SU-DHL-6 (cell line): ENCODE results near the gene PRXL2A.
A peak's percentile ranks its signal among the peaks of the same experiment; 100 is the strongest.

ENCODE experiments used
- H2AFZ ChIP-seq: fragments of 200-600 bp; sonication (generic); 2 replicates; pipeline ENCODE4 v1.6.1; 2014; ENCODE audit warnings: low read depth, mild to moderate bottlenecking, moderate library complexity, mixed read lengths, antibody characterized with exemption, low read length; ENCODE audit not compliant: severe bottlenecking
- H3F3A ChIP-seq: fragments of 200-600 bp; shearing (Covaris generic); 2 replicates; pipeline ENCODE4 v1.6.0; 2016; ENCODE audit warnings: antibody characterized with exemption, mild to moderate bottlenecking; ENCODE audit not compliant: insufficient read depth
- H3K27ac ChIP-seq: fragments of 200-600 bp; sonication (generic); 2 replicates; pipeline ENCODE4 v1.5.1; 2016; ENCODE audit warnings: low read depth, mild to moderate bottlenecking, low read length, moderate library complexity, mixed read lengths
- H3K27me3 ChIP-seq: fragments of 200-600 bp; sonication (generic), shearing (Covaris generic); 2 replicates; pipeline ENCODE4 v1.6.0; 2014; ENCODE audit warnings: mild to moderate bottlenecking, low read length
- H3K36me3 ChIP-seq: fragments of 200-600 bp; sonication (generic); 2 replicates; pipeline ENCODE4 v1.6.1; 2014; ENCODE audit warnings: mild to moderate bottlenecking, low read length, mixed read lengths
- H3K4me2 ChIP-seq: fragments of 300-600, 200-600 bp; shearing (Covaris generic), sonication (generic); 2 replicates; pipeline ENCODE4 v1.6.0; 2014; ENCODE audit warnings: low read length, low read depth, mild to moderate bottlenecking; ENCODE audit not compliant: poor library complexity, severe bottlenecking
- H3K4me3 ChIP-seq: fragments of 200-600 bp; sonication (generic); 2 replicates; pipeline ENCODE4 v1.5.1; 2014; ENCODE audit warnings: antibody characterized with exemption, low read length, mild to moderate bottlenecking, mixed read lengths; ENCODE audit not compliant: insufficient read depth, poor library complexity, severe bottlenecking
- H3K79me2 ChIP-seq: fragments of 200-600 bp; sonication (generic); 2 replicates; pipeline ENCODE4 v1.6.1; 2014; ENCODE audit warnings: mild to moderate bottlenecking, low read length, moderate library complexity; ENCODE audit not compliant: insufficient read depth
- H3K9ac ChIP-seq: fragments of 200-600 bp; sonication (generic); 2 replicates; pipeline ENCODE4 v1.7.0; 2014; ENCODE audit warnings: mild to moderate bottlenecking, low read length
- H3K9me2 ChIP-seq: fragments of 200-600 bp; sonication (generic); replicated peaks from 2 replicates; pipeline ENCODE4 v1.6.1; 2014; ENCODE audit warnings: low read length; ENCODE audit not compliant: insufficient read depth
- H3K9me3 ChIP-seq: fragments of 200-600 bp; sonication (generic); 2 replicates; pipeline ENCODE4 v1.6.1; 2014; ENCODE audit warnings: low read length, mixed read lengths; ENCODE audit not compliant: insufficient read depth
- H4K20me1 ChIP-seq: fragments of 200-600 bp; sonication (generic); 2 replicates; pipeline ENCODE4 v1.6.1; 2014; ENCODE audit warnings: low read depth, mild to moderate bottlenecking, antibody characterized with exemption, low read length, moderate library complexity, mixed read lengths
- CTCF ChIP-seq: fragments of 200-600 bp; sonication (generic); IDR thresholded peaks from one replicate; pipeline ENCODE4 v1.5.1; 2017; ENCODE audit warnings: antibody characterized with exemption, mild to moderate bottlenecking, low read length, moderate library complexity; ENCODE audit not compliant: insufficient read depth, poor library complexity, severe bottlenecking
- EZH2phosphoT487 ChIP-seq: fragments of 200-600 bp; sonication (generic), shearing (Covaris generic); conservative IDR thresholded peaks from 2 replicates; pipeline ENCODE4 v1.6.1; 2018; ENCODE audit warnings: mild to moderate bottlenecking, antibody characterized with exemption, low read length, moderate library complexity, mixed read lengths

The PRXL2A gene

GRCh38 chr10:80463868-80464267, 55.5 kb downstream of the PRXL2A start:
- H3K9me2 ChIP-seq, result no peaks in the 10 kb centered on the region
- TF ChIP-seq CTCF (no peak), EZH2phosphoT487 (no peak)
- no peaks in the 10 kb centered on the region for H3K9me3 ChIP-seq
- H3K9ac ChIP-seq, result no peak overlapping the region
- H3F3A ChIP-seq, result no peaks in the 10 kb centered on the region
- no peaks in the 10 kb centered on the region; the same call in 1 of the 2 replicates for H4K20me1 ChIP-seq
- no peaks in the 10 kb centered on the region for H3K79me2 ChIP-seq
- H3K27me3 ChIP-seq, result no peaks in the 10 kb centered on the region
- no peaks in the 10 kb centered on the region for H3K36me3 ChIP-seq
- no peak overlapping the region for H3K4me3 ChIP-seq
- H3K4me2 ChIP-seq, result no peak overlapping the region
- H2AFZ ChIP-seq, result no peak overlapping the region
- peak overlapping the region; percentile 26 for H3K27ac ChIP-seq

DNA sequence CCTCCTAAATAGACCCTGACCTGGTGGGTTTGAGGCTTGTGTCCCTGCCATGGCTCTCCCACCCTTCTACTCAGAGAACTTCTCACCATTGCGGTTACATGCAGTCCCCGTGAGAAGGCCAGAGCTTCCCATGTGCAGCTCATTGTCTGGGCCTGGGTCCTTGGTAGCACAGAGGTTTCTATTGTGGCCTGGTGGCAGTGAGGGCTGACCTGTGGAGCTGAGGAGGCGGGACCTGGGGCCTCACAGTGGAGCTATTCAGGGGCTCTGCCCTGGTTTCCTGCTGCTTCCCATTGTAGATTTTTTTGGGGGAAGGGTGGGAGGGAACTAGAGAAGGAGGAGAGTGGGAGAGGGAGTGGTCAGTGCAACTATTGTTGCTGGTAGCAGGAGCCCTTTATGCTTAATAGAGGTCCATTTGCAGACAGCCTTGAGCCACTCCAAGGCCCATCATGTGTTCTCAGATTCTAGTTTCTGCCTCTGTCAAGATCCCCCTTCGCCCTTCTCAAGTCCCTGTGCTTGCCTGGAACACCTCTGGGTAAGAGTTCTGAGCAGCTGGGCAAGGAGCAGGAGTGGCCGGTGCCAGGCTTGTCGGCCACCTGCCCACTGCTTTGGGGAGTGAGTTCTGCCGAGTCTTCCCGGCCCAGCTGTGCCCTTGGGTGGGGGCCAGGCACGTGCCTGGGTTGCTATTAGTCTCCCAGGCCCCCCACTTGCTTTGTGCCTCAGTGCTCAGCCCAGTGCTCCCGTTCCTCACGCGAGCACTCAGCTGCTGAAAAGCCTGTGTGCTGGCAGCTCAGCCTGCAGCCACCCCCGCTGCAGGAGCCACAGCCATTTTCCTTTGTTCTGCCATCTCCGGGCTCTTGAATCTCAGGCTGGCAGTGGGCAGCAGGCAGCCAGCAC, 56.5 kb downstream of the PRXL2A start:
- H4K20me1 ChIP-seq, result no peaks in the 10 kb centered on the region; the same call in 1 of the 2 replicates
- TF ChIP-seq EZH2phosphoT487, result no peak
- no peak for TF ChIP-seq CTCF
- no peak overlapping the region for H3K4me2 ChIP-seq
- H3K27ac ChIP-seq, result peak overlapping the region; percentile 60
- no peak overlapping the region for H2AFZ ChIP-seq
- H3K9me3 ChIP-seq, result no peaks in the 10 kb centered on the region
- no peaks in the 10 kb centered on the region for H3F3A ChIP-seq
- no peak overlapping the region for H3K9ac ChIP-seq
- no peaks in the 10 kb centered on the region for H3K9me2 ChIP-seq
- no peaks in the 10 kb centered on the region for H3K36me3 ChIP-seq
- no peaks in the 10 kb centered on the region for H3K79me2 ChIP-seq
- no peak overlapping the region for H3K4me3 ChIP-seq
- H3K27me3 ChIP-seq, result no peaks in the 10 kb centered on the region

DNA sequence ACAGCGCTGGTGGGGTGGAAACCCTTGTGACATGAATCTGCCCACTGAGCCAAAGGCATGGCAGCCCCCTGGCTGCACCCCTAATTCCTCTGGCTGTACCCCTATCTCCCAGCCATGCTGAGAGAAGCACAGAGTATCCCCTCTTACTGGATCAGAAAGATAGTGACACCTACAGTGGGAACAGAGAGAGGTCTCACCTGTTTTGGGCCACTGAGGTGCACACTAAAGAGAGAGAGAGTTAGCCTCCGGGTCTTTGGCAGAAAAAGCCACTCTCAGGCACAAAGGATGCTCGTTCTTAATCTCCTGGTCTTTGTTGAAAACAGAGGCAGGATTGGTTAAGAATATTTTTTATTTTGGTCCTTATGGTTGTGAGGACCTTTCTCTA, 57.1 kb downstream of the PRXL2A start:
- H3K9me2 ChIP-seq, result no peaks in the 10 kb centered on the region
- H3K9me3 ChIP-seq, result no peaks in the 10 kb centered on the region
- no peak overlapping the region for H3K4me3 ChIP-seq
- no peaks in the 10 kb centered on the region for H3K36me3 ChIP-seq
- no peak for TF ChIP-seq CTCF
- TF ChIP-seq EZH2phosphoT487, result no peak
- no peaks in the 10 kb centered on the region for H3K27me3 ChIP-seq
- no peaks in the 10 kb centered on the region for H3K79me2 ChIP-seq
- no peaks in the 10 kb centered on the region; the same call in 1 of the 2 replicates for H4K20me1 ChIP-seq
- peak overlapping the region; percentile 60 for H3K27ac ChIP-seq
- no peaks in the 10 kb centered on the region for H3F3A ChIP-seq
- no peak overlapping the region for H2AFZ ChIP-seq
- no peak overlapping the region for H3K9ac ChIP-seq
- H3K4me2 ChIP-seq, result peak overlapping the region; percentile 20
